Nucleus accumbens (tissue), 56 donors: ENCODE results near the gene SEM1.
"Not testable (repeated sequence)": the region's sequence is repeated elsewhere in the genome, so short reads cannot be mapped to it uniquely, and the experiment has no call there.

Experiments used
- DNase-seq, 56 donors: peaks; one replicate each; lab custom pipeline; 2025; lab: John Stamatoyannopoulos, UW

The SEM1 gene

GRCh38 chr7:96665689-96666088, 44.0 kb downstream of the SEM1 start:
- no peak for DNase-seq

GRCh38 chr7:96664793-96665192, 44.9 kb downstream of the SEM1 start:
- DNase-seq: no peak

GRCh38 chr7:96663871-96664445, 45.7 kb downstream of the SEM1 start:
- DNase-seq: no peak

DNA sequence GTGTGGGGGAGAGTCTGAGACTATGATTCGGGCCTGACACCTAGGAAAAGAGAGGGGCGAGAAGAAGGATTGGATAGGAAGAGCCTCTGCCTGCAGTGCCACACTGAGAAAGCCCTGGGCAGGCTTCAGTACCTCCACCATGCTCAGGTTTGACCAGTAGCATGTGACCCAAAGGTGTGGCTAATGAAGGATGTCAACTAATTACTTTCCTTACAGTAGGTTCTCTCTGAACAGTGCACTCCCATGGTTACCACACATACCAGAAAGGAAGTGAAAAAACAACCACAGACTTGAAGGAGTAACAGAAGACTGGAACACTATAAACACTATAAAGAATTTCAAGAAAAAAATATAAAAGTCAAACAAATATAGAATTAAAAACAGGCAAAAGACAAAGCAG, 46.2 kb downstream of the SEM1 start:
- no peak for DNase-seq

DNA sequence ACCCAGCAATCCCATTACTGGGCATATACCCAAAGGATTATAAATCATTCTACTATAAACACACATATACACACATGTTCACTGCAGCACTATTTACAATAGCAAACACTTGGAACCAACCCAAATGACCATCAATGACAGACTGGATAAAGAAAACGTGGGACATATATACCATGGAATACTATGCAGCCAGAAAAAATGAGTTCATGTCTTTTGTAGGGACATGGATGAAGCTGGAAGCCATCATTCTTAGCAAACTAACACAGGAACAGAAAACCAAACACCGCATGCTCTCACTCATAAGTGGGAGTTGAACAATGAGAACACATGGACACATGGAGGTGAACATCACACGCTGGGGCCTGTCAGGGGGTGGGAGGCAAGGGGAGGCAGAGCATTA, 47.5 kb downstream of the SEM1 start:
- DNase-seq: not testable (repeated sequence)

DNA sequence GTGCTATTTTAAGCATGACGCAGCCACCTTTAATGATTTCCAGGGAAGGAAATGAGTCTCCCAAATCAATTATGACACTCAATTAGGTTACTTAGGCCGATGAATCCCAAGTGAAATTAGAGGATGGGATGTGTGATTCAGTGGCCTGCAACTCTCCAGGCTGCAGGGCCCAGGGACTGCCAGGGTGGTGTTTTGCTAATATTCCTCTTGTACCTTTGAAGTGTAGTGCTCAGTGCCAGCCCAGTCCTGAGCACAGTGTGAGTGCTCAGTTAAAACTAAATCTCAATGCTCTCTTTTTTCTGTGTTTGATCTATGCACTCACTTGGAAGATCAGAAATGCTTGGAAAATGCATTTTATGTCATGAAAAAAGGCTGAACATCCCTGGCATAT, 51.6 kb downstream of the SEM1 start:
- DNase-seq: no peak

DNA sequence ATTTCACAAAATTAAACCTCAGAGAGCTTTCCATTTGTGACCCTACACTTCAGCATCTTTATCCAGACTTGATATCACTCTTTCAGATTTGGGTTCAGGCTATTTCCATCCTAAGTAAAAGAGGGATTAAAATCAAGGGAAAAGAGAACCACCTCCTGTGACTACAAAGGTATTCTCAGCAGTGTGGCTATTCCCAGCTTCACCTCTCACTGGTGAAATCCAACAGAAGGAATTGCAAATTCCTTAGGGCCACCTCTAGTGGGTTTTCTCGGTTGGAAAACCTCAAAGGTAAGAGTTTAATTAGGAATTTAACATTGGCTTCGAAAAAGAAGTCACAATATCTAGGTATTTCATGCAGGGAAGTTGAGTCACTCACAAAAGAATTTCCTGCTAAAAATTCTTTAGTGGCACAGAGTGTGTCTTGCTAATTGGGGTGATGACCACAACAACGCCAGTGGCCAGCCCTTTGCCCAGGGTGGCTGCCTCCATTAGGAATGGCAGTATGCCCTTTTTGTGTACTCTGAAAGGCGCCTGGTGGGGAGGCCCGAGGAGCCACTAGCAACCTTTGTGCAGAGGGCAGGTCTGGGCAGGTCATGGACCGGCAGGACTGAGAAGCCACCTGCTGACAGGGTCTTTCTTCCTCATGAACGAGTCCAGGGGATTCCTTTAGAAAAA, 52.2 kb downstream of the SEM1 start:
- no peak for DNase-seq

DNA sequence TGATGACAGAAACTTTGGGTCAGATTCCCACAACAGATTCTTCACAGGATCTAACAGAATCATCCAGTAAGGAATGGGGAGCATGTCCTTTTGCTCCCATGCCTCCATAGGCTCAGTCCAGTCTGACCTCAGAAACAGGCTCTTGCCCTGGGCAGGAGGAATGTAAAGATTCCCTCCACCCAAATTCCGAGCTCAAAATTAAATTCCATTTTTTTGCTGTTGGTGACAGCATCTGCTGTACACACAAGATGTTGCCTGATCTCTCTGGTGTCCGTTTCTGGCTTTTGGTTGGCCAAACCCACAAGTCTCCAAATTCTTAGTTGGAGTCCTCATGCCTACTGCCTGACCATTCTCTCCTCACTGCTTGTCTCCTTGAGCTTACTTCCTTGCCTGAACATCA, 53.7 kb downstream of the SEM1 start:
- no peak for DNase-seq

GRCh38 chr7:96654630-96655188, 54.9 kb downstream of the SEM1 start:
- no peak for DNase-seq

- no peak for DNase-seq
These were observed 59.7 kb downstream of the SEM1 start for GRCh38 chr7:96649981-96650380.

GRCh38 chr7:96648784-96649183, 60.9 kb downstream of the SEM1 start:
- DNase-seq: no peak

DNA sequence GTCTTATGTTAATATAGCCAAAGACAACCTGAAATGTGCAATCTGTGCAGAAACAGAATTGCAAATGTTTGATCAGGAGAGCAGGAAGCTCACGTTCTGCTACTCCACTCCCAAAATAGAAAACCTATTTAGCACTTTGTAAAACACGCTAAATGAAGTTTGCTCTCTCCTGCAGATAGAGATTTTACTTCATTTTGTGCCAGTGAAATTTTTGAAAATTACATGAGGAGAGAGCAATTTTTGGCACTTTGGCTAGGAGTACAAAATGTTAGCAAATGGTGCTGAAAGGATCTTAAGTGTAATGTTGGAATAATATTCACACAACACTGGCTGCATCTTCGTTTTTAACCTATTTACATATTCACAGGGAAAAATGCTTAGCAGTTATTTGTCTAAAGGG, 61.9 kb downstream of the SEM1 start:
- no peak for DNase-seq

- DNase-seq: no peak
These were observed 64.6 kb downstream of the SEM1 start for GRCh38 chr7:96645084-96645483.

GRCh38 chr7:96643436-96643835, 66.2 kb downstream of the SEM1 start:
- DNase-seq: not testable (repeated sequence)

DNA sequence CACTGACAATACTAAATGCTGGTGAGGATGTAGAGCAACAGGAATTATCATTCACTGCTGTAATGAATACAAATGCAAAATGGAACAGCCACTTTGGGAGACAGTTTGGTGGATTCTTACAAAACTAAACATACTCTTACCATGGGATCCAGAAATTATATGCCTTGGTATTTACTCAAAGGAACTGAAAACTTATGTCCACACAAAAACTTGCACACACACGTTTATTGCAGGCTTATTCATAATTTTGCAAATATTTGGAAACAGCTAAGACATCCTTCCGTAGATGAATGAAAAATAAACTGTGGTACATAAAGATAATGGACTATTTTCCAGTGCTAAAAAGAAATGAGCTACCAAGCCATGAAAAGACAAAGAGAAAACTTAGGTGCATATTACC, 69.6 kb downstream of the SEM1 start:
- DNase-seq: no peak
